RWPE1 (cell line): ENCODE data around the gene KCNT1.

ENCODE experiments used
- CTCF ChIA-PET: fragments of 350-600 bp; sonication (Branson Sonifier 250); formaldehyde crosslinking; extraction: SDS; loops from one replicate; lab custom pipeline; 2021; lab: Yijun Ruan, JAX
- POLR2A ChIA-PET: fragments of 400-600 bp; formaldehyde crosslinking; extraction: SDS; loops from one replicate; lab custom pipeline; 2020; ENCODE audit warnings: antibody characterized with exemption; ENCODE audit not compliant: low non-redundant PET; lab: Yijun Ruan, JAX
- DNase-seq: peaks from one replicate; pipeline ENCODE4 v3.0.0; 2012; ENCODE audit warnings: low spot score
- H3K27ac ChIP-seq: fragments of 450-650 bp; 2 replicates; pipeline ENCODE4 v1.5.1; 2017
- CTCF ChIP-seq: fragments of 450-650 bp; conservative IDR thresholded peaks from 2 replicates; pipeline ENCODE4 v1.5.1; 2017; ENCODE audit warnings: low read depth, mild to moderate bottlenecking

Gene KCNT1

GRCh38 chr9:135673941-135674340 is 28.0 kb upstream of the KCNT1 start:
- DNase-seq: no peak
- POLR2A ChIA-PET: no interaction called here
- TF ChIP-seq CTCF: no peak
- no peak overlapping the region for H3K27ac ChIP-seq
- CTCF ChIA-PET: interaction anchor here (0.7 kb wide), 1 partner anchor 1563 kb away, joined by 3 read pairs; no protein-coding TSS in a partner anchor

GRCh38 chr9:135674977-135675376 is 27.0 kb upstream of the KCNT1 start:
- no peak overlapping the region for H3K27ac ChIP-seq
- no peak for TF ChIP-seq CTCF
- ChIA-PET CTCF (interaction anchor here (0.6 kb wide), 1 partner anchor 176 kb away, joined by 3 read pairs; no protein-coding TSS in a partner anchor), POLR2A (no interaction called here)
- DNase-seq: no peak

DNA sequence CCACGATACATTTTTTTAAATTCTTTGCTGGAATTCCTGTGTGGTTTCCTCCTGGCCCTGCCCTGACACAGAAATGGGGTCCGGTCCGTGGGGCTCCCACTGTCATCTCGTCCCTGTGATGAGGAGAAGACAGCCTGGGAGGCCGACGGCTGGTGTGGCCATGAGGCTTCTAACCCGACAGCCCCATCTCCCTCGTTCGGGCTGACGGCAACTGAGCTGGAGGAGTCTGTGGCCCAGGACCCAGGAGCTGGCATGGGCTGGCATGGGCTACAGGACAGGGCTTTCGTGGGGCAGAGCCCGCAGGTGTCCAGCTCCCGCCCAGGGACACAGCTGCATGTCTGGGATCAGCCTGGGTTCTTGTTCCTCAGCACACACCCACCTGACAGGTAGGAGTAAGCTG is 25.1 kb upstream of the KCNT1 start:
- H3K27ac ChIP-seq: no peak overlapping the region
- ChIA-PET CTCF (interaction anchor here (0.7 to 0.9 kb wide), 2 partner anchors 12 to 172 kb away, joined by 3 to 4 read pairs; no protein-coding TSS in a partner anchor), POLR2A (no interaction called here)
- DNase-seq: no peak
- TF ChIP-seq CTCF: no peak

DNA sequence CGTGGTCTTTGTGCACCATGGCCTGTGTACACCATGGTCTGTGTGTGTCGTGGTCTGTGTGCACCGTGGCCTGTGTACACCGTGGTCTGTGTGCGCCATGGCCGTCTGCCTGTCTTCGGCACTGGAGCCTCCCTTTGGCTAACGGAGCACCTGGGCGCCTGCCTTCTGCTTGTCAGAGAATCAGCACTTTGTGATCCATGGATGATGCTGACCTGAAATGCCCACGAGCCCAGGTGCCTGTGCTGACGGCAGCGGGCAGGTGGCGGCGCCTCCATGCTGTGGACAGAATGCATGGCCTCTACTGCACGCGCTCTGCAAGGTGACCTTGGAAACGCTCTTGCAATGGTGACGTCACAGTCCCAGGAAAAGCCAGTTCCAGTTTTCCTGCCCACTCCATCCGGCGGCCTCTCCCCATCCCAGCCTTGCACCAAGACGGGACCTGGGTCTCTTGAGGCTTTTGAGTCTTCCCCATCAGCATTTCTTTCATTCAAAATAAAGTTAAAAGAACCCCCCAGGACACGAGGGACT is 24.3 kb upstream of the KCNT1 start:
- POLR2A ChIA-PET: no interaction called here
- CTCF ChIA-PET: interaction anchor here (0.6 to 1.0 kb wide), 3 partner anchors 15 to 453 kb away, joined by 3 to 7 read pairs (median 3); no protein-coding TSS in a partner anchor
- no peak for TF ChIP-seq CTCF
- no peak overlapping the region for H3K27ac ChIP-seq
- DNase-seq: no peak

- CTCF ChIA-PET: interaction anchor here (0.7 to 1.0 kb wide), 2 partner anchors 15 to 74 kb away, joined by 3 to 7 read pairs; no protein-coding TSS in a partner anchor
- POLR2A ChIA-PET: no interaction called here
- no peak for DNase-seq
- H3K27ac ChIP-seq: no peak overlapping the region
- no peak for TF ChIP-seq CTCF
Observed at GRCh38 chr9:135678236-135679017, 23.6 kb upstream of the KCNT1 start.

DNA sequence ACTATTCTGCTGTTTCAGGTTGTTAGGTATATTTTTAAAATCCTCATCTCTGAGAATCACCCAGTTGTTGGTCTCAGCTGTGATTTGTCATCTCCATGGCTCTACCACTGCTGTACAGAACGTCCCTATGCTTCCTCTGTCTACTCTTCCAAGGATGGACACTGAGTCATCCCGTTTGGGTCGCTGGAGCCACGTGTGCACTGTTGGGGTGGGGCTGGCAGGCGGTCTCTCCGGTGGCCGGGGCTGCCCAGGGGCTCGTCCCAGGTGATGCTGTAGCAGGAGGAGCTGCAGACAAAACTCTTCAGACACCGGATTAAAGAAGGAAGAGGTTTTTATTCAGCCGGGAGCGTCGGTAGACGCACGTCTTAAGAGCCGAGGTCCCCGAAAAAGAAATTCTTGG is 21.9 kb upstream of the KCNT1 start:
- TF ChIP-seq CTCF: no peak
- H3K27ac ChIP-seq: no peak overlapping the region
- no peak for DNase-seq
- ChIA-PET CTCF (interaction anchor here (0.7 kb wide), 1 partner anchor 66 kb away, joined by 3 read pairs; a partner anchor contains a TSS), POLR2A (no interaction called here)
